A673 (cell line): ENCODE data around the gene TMEM178B.

Experiments used
- CTCF ChIP-seq: fragments of 300-800, 200-600 bp; sonication (generic); conservative IDR thresholded peaks from 2 replicates; pipeline ENCODE4 v1.5.1; 2017; ENCODE audit warnings: low read depth, mild to moderate bottlenecking, antibody characterized with exemption, low read length, moderate library complexity, mixed read lengths
- EZH2 ChIP-seq: fragments of 200-600 bp; sonication (generic); IDR thresholded peaks from 2 replicates; pipeline ENCODE4 v1.6.1; 2017; ENCODE audit warnings: borderline replicate concordance, low read depth, mild to moderate bottlenecking, mixed read lengths, antibody characterized with exemption, low read length; ENCODE audit not compliant: poor library complexity, severe bottlenecking

- TF ChIP-seq CTCF (no peak), EZH2 (no peak)
These were observed 184.7 kb downstream of the TMEM178B start for GRCh38 chr7:141258559-141258958.
